Immature natural killer cell (primary cell): ENCODE data around the gene ANOS1. TPM values are rescaled to one million over a fixed set of nuclear protein-coding genes. Genes with fewer than 3 reads are reported as not detected.
"Not testable (repeated sequence)": the region's sequence is repeated elsewhere in the genome, so short reads cannot be mapped to it uniquely, and the experiment has no call there.

Experiments used
- DNase-seq, 3 donors: peaks; one replicate each; pipeline ENCODE4 v3.0.0; 2022; ENCODE audit warnings: mixed read lengths in 1 of 3
- H3K27ac Mint-ChIP-seq, 6 donors: one replicate each; pipeline ENCODE4 v1.8.0; 2020; ENCODE audit warnings: mixed read lengths in 6 of 6, mild to moderate bottlenecking in 5 of 6, inconsistent platforms in 4 of 6, moderate library complexity in 3 of 6
- H3K27me3 Mint-ChIP-seq, 3 donors: one replicate each; pipeline ENCODE4 v1.8.0; 2020 to 2021; ENCODE audit warnings: low read depth in 3 of 3, mild to moderate bottlenecking in 3 of 3, mixed read lengths in 3 of 3, moderate library complexity in 3 of 3, inconsistent platforms in 1 of 3
- H3K36me3 Mint-ChIP-seq, 3 donors: one replicate each; pipeline ENCODE4 v1.8.0; 2020; ENCODE audit warnings: mixed read lengths in 3 of 3, inconsistent platforms in 2 of 3, mild to moderate bottlenecking in 2 of 3
- H3K4me1 Mint-ChIP-seq, 2 donors: one replicate each; pipeline ENCODE4 v1.8.0; 2020; ENCODE audit warnings: inconsistent platforms in 2 of 2, mild to moderate bottlenecking in 2 of 2, mixed read lengths in 2 of 2, moderate library complexity in 1 of 2
- H3K4me3 Mint-ChIP-seq, 5 donors: one replicate each; pipeline ENCODE4 v1.8.0; 2020; ENCODE audit warnings: mild to moderate bottlenecking in 5 of 5, mixed read lengths in 5 of 5, inconsistent platforms in 3 of 5, moderate library complexity in 3 of 5
- H3K9me3 Mint-ChIP-seq, 6 donors: one replicate each; pipeline ENCODE4 v1.8.0; 2020; ENCODE audit warnings: mild to moderate bottlenecking in 6 of 6, mixed read lengths in 6 of 6, inconsistent platforms in 4 of 6, moderate library complexity in 3 of 6
- polyA plus RNA-seq, 3 donors: library from polyadenylated mRNA; unstranded; fragments of 300-500 nt; fragmentation: Illumina TruSeq; gene quantifications; one replicate each; pipeline ENCODE4 v1.2.3, GENCODE V29; 2021

ANOS1 gene
- polyA plus RNA-seq, 3 donors from 2014 or later: not detected

DNA sequence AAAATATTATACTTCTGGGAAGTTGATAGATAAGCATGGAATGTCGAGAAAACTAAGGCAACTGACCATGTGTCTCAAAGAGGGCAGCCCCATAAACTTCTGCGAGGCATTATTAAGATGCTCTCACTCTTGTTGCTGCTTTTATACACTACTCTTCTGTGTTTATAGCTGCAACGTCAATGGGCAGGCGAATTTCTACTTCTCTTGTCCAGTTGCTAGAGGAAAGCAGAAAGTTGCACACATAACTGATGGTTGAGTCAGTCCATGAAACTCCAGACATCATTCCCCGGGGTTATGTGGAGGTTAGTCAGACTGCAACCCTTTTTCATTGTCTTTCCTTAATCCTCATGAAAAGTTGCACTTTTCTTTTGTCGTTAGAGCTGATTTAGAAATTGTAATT, 227.5 kb downstream of the ANOS1 start:
- Mint-ChIP-seq H3K9me3 (peaks cover 0 to 3% (median under 1%) of the 10 kb centered on the region in 6 donors), H3K4me1 (no peaks in the 10 kb centered on the region), H3K4me3 (no peak overlapping the region), H3K36me3 (no peaks in the 10 kb centered on the region), H3K27me3 (peaks cover 0 to 2% (median 0%) of the 10 kb centered on the region in 3 donors), H3K27ac (no peak overlapping the region)
- no peak for DNase-seq

DNA sequence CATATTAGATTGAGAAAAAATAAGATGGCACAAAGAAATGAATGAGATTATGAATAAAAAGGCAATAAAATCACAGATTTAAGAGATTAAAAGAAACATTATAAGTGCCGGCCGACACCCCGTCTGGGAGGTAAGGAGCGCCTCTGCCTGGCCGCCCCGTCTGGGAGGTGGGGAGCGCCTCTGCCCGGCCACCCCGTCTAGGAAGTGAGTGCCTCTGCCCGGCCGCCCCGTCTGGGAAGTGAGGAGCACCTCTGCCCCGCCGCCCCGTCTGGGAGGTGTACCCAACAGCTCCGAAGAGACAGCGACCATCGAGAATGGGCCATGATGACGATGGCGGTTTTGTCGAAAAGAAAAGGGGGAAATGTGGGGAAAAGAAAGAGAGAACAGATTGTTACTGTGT, 229.8 kb downstream of the ANOS1 start:
- H3K4me1 Mint-ChIP-seq, H3K27ac Mint-ChIP-seq, DNase-seq, H3K9me3 Mint-ChIP-seq, H3K36me3 Mint-ChIP-seq, H3K27me3 Mint-ChIP-seq, H3K4me3 Mint-ChIP-seq: not testable (repeated sequence)

DNA sequence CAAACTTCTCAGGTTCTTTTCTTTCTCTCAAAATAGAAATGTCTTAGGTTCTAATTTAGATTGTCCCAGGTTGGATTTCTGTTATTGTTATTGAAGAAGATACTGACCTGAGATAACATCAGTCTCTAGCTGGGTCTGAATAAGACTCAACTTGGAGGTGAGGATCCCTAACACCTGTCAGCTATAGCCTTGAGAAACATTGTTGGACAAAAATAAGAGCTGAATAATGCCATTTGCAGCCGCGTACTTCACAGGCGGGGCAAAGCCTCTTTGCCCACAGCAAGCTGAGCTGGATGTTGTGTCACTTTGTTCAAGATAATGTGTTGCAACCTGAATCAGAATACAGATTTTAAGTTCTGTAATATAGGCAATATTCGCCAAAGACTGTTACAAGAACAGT, 231.7 kb downstream of the ANOS1 start:
- Mint-ChIP-seq H3K27me3 (peaks cover 0 to 2% (median 0%) of the 10 kb centered on the region in 3 donors), H3K9me3 (peaks cover 0 to 3% (median 0%) of the 10 kb centered on the region in 6 donors), H3K4me1 (no peaks in the 10 kb centered on the region), H3K4me3 (no peak overlapping the region), H3K27ac (no peak overlapping the region), H3K36me3 (no peaks in the 10 kb centered on the region)
- no peak for DNase-seq

DNA sequence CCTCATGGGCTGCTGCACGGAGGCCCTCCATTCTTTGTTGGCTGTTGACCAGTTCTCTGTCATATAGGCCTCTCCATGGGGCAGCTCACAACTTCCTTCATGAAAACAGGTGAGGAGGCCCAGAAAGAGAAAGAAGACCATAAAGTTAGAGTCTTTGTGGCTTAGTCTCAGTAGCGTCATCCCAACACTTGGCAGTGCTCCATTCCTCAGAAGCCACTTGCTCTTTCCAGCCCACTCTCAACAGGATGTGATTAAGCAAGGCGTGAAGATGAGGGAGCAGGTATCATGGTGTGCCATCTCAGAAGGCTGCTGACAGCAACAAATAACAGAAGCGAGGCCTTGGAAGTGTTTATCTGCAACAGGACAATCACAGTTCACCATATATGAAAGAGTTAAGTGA, 236.9 kb downstream of the ANOS1 start:
- not testable (repeated sequence) for H3K36me3 Mint-ChIP-seq, H3K4me1 Mint-ChIP-seq, H3K9me3 Mint-ChIP-seq, H3K27me3 Mint-ChIP-seq, DNase-seq, H3K27ac Mint-ChIP-seq, H3K4me3 Mint-ChIP-seq

DNA sequence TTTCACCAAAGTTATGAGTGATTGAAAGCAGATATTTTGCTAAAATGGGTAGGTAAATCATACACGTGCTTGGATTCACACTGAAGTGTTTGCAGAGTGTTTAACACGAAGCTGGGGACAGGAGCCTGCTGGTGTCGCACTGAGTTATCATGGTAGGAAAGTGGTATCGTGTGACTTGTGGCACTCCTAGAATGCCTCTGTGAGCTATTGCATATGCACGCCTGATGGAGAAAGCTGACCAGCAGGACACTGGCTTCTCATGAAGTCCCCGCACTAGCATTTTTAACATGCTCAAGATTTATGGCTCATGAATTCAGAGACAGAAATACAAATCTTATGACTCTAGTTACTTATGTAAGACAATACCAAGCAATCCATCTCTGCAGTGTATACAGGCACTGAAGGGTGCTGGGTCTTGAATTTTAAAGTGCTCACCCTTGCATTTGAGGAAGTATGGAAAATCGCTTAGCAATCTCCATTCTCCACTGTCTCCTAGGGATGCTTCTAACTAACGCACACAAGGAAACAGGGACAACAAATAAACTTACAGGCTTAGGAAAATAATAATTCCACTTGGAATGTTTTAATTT, 247.5 kb downstream of the ANOS1 start:
- peaks cover 0 to 6% (median 1%) of the 10 kb centered on the region in 6 donors for H3K9me3 Mint-ChIP-seq
- no peak overlapping the region for H3K4me3 Mint-ChIP-seq
- H3K27me3 Mint-ChIP-seq: peaks cover 0 to 6% (median 4%) of the 10 kb centered on the region in 3 donors
- no peaks in the 10 kb centered on the region for H3K36me3 Mint-ChIP-seq
- no peaks in the 10 kb centered on the region for H3K4me1 Mint-ChIP-seq
- no peak for DNase-seq
- H3K27ac Mint-ChIP-seq: no peak overlapping the region

Other genes with a start within 250 kb of the ANOS1 start
- gene FAM9A, start 69.2 kb upstream of the ANOS1 start, polyA plus RNA-seq: not detected